Measurements from ENCODE around the gene AFG1L.
"Not testable (repeated sequence)": the region's sequence is repeated elsewhere in the genome, so short reads cannot be mapped to it uniquely, and the experiment has no call there.

Gene AFG1L

DNA sequence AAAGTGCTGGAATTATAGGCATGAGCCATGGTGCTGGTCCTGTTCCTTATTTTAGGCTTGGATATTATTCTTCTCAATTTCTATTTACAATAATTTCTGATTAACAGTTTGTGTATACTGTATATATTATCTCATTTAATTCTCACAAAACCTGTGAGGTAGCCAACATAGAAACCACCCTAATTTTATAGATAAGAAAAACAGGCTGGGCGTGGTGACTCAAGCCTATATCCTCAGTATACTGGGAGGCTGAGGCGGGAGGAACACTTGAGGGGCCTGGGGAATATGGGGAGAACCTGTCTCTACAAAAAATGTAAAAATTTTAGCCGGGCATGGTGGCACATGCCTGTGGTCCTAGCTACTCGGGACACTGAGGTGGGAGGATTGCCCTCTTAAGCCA lies 3.8 kb upstream of the AFG1L start:
- H3K27ac ChIP-seq = no peak overlapping the region
- TF ChIP-seq ZFX (IDR thresholded peaks at IDR 0.05) = no peak
- TF ChIP-seq, protein P1, sequence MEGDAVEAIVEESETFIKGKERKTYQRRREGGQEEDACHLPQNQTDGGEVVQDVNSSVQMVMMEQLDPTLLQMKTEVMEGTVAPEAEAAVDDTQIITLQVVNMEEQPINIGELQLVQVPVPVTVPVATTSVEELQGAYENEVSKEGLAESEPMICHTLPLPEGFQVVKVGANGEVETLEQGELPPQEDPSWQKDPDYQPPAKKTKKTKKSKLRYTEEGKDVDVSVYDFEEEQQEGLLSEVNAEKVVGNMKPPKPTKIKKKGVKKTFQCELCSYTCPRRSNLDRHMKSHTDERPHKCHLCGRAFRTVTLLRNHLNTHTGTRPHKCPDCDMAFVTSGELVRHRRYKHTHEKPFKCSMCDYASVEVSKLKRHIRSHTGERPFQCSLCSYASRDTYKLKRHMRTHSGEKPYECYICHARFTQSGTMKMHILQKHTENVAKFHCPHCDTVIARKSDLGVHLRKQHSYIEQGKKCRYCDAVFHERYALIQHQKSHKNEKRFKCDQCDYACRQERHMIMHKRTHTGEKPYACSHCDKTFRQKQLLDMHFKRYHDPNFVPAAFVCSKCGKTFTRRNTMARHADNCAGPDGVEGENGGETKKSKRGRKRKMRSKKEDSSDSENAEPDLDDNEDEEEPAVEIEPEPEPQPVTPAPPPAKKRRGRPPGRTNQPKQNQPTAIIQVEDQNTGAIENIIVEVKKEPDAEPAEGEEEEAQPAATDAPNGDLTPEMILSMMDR (conservative IDR thresholded peaks at IDR 0.05) = no peak

DNA sequence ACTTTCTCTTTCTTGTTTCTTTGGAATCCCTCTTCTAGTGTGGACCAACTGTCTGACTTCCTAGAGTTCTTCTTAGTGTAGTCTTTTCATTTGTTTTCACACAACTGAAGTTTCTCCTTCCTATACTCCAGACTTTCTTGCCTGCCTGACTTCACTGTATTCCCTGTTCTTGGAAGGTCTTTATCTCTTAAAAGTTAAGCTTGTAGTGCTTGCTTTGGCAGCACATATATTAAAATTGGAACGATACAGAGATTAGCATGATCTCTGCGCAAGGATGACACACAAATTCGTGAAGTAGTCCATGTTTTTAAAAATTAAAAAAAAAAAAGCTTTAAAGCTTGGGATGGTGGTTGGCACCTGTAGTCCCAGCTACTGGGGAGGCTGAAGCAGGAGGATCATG lies 2.3 kb upstream of the AFG1L start:
- not testable (repeated sequence) for H3K27ac ChIP-seq

DNA sequence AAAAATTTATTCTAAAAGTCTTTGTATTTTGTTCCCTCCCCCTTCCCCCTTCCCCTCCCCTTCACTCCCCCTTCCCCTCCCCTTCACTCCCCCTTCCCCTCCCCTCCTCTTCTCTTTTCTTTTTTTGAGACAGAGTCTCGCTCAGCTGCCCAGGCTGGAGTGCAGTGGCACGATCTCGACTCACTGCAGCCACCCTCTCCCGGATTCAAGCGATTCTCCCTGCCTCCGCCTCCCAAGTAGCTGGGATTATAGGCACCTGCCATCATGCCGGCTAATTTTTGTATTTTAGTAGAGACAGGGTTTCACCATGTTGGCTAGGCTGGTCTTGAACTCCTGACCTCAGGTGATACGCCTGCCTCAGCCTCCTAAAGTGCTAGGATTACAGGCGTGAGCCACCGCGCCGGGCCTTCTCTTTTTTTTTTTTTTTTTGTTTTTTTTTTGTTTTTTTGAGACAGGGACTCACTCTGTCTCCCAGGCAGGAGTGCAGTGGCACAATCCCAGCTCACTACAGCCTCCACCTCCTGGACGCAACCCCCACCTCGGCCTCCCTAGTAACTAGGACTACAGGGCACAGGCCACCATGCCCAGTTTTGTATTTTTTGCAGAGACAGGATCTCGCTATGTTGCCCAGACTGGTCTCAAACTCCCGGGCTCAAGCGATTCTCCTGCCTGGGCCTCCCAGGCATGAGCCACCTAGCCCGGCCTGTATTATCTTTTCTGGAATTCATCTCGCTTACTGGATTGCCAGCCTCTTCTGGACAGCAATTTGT lies 1.1 kb upstream of the AFG1L start:
- no peak for TF ChIP-seq ZFX (IDR thresholded peaks at IDR 0.05)
- TF ChIP-seq, protein P1 (conservative IDR thresholded peaks at IDR 0.05) = no peak
- H3K27ac ChIP-seq = peak overlapping the region; percentile 94

GRCh38 chr6:108294297-108294726 lies 542 bp upstream of the AFG1L start:
- peak overlapping the region; percentile 94 for H3K27ac ChIP-seq

GRCh38 chr6:108295676-108296075 lies 822 bp downstream of the AFG1L start:
- TF ChIP-seq, protein P1 (conservative IDR thresholded peaks at IDR 0.05) = no peak
- no peak for TF ChIP-seq ZFX (IDR thresholded peaks at IDR 0.05)
- H3K27ac ChIP-seq = peak overlapping the region; percentile 94

More at GRCh38 chr6:108294297-108294726, 542 bp upstream of the AFG1L start:
- TF ChIP-seq, protein P1 (conservative IDR thresholded peaks at IDR 0.05) = no peak
- no peak for TF ChIP-seq ZFX (IDR thresholded peaks at IDR 0.05)

GRCh38 chr6:108302386-108302785 lies 7.5 kb downstream of the AFG1L start:
- TF ChIP-seq, protein P1 (conservative IDR thresholded peaks at IDR 0.05) = no peak
- no peak for TF ChIP-seq ZFX (IDR thresholded peaks at IDR 0.05)
- no peak overlapping the region for H3K27ac ChIP-seq

DNA sequence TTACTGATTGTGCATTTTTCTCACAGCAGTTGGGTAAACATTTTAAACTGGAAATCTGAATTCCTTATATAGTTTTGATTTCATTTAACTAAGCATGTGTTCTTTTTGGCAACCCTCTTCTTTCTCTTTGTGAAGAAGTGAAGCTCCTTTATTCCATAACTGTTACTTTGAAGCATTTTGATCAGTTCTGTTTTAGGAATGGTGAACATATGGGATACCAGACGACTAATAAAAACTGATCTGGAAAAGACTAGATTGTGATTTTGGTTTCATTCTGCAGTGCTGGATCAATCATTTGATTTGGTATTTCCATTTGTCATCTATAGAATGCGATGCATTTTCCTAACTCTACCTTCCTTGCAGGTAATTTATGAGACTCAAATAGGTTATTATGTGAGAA lies 9.8 kb downstream of the AFG1L start:
- no peak for TF ChIP-seq ZFX (IDR thresholded peaks at IDR 0.05)
- TF ChIP-seq, protein P1 (conservative IDR thresholded peaks at IDR 0.05) = no peak

DNA sequence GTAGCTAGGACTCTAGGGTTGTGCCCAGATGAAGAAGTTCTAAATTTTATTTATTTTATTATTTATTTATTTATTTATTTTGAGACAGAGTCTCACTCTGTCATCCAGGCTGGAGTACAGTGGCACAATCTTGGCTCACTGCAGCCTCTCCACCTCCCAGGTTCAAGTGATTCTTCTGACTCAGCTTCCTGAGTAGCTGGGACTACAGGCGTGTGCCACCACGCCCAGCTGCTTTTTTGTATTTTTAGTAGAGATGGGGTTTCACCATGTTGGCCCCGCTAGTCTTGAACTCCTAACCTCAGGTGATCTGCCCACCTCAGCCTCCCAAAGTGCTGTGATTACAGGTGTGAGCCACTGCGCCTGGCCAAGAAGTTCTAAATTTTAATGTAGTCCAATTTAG lies 13.8 kb downstream of the AFG1L start:
- not testable (repeated sequence) for H3K27ac ChIP-seq

More for the DNA sequence above, 9.8 kb downstream of the AFG1L start:
- no peak overlapping the region for H3K27ac ChIP-seq

All from C4-2B (cell line).